GM23338 (cell line): Measurements from ENCODE around the gene WDR37.

Experiments used
- CREB1 ChIP-seq: fragments of 250-450 bp; sonication (Bioruptor Pico); IDR thresholded peaks from 2 replicates; pipeline ENCODE4 v1.5.0; 2020; ENCODE audit warnings: low read depth, mild to moderate bottlenecking, moderate library complexity
- EZH2 ChIP-seq: fragments of 200-600 bp; sonication (generic); IDR thresholded peaks from one replicate; pipeline ENCODE4 v1.8.0; 2017; ENCODE audit warnings: antibody characterized with exemption, mild to moderate bottlenecking, low read depth; ENCODE audit not compliant: unreplicated experiment
- EZH2phosphoT487 ChIP-seq: fragments of 200-600 bp; sonication (generic); IDR thresholded peaks from one replicate; pipeline ENCODE4 v1.8.1; 2018; ENCODE audit warnings: antibody characterized with exemption; ENCODE audit not compliant: unreplicated experiment
- POLR2AphosphoS5 ChIP-seq: IDR thresholded peaks from 2 replicates; pipeline ENCODE4 v1.6.1; 2016; ENCODE audit warnings: antibody characterized with exemption, low read depth
- STAT1 ChIP-seq: IDR thresholded peaks from one replicate; pipeline ENCODE4 v1.6.1; 2016; ENCODE audit warnings: antibody characterized with exemption; ENCODE audit not compliant: unreplicated experiment
- TF ChIP-seq, protein P1 (sequence below): IDR thresholded peaks from 2 replicates; pipeline ENCODE4 v1.6.1; 2016; ENCODE audit warnings: antibody characterized with exemption
- TF ChIP-seq, protein P2 (sequence below), 2 experiments: fragments of 200-600 bp in 1 of 2; sonication (generic) in 1 of 2; conservative IDR thresholded peaks; 2 replicates each; pipeline versions ENCODE4 v1.5.1 to v1.6.1; 2016 to 2017; ENCODE audit warnings: antibody characterized with exemption in 2 of 2, low read depth in 2 of 2, mild to moderate bottlenecking in 2 of 2, moderate library complexity in 1 of 2
- TF ChIP-seq, protein P3 (sequence below): IDR thresholded peaks from one replicate; pipeline ENCODE4 v1.6.1; 2018; ENCODE audit warnings: antibody characterized with exemption; ENCODE audit not compliant: unreplicated experiment

DNA sequence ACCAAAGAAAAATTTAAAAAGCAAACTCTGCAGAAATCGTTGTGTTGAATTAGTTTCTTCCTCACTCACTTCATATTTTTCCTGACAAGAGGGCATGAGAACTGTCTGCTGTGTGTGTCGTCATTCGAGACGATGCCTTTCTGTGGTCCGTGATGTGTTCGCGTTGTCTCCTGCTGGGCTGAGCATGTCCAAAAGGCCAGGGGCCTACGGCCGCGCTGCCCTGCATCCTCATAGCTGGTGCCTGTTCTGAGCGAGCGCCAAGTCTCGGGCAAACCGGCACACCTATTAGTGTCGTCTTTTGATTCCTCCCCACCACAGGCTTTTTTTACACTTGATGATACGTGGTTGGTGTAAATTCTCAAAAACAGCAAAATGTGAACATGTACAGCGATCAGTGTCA lies 27.4 kb downstream of the WDR37 start:
- TF ChIP-seq, protein P1, sequence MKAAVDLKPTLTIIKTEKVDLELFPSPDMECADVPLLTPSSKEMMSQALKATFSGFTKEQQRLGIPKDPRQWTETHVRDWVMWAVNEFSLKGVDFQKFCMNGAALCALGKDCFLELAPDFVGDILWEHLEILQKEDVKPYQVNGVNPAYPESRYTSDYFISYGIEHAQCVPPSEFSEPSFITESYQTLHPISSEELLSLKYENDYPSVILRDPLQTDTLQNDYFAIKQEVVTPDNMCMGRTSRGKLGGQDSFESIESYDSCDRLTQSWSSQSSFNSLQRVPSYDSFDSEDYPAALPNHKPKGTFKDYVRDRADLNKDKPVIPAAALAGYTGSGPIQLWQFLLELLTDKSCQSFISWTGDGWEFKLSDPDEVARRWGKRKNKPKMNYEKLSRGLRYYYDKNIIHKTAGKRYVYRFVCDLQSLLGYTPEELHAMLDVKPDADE: no peak
- TF ChIP-seq EZH2phosphoT487 (no peak), POLR2AphosphoS5 (no peak), EZH2 (no peak), CREB1 (CRISPR knock-in tag) (no peak), STAT1 (no peak)
- TF ChIP-seq, protein P2, sequence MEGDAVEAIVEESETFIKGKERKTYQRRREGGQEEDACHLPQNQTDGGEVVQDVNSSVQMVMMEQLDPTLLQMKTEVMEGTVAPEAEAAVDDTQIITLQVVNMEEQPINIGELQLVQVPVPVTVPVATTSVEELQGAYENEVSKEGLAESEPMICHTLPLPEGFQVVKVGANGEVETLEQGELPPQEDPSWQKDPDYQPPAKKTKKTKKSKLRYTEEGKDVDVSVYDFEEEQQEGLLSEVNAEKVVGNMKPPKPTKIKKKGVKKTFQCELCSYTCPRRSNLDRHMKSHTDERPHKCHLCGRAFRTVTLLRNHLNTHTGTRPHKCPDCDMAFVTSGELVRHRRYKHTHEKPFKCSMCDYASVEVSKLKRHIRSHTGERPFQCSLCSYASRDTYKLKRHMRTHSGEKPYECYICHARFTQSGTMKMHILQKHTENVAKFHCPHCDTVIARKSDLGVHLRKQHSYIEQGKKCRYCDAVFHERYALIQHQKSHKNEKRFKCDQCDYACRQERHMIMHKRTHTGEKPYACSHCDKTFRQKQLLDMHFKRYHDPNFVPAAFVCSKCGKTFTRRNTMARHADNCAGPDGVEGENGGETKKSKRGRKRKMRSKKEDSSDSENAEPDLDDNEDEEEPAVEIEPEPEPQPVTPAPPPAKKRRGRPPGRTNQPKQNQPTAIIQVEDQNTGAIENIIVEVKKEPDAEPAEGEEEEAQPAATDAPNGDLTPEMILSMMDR (conservative IDR thresholded peaks at IDR 0.05; ENCODE audit: low read depth in 2 of 2): no peak
- TF ChIP-seq, protein P3, sequence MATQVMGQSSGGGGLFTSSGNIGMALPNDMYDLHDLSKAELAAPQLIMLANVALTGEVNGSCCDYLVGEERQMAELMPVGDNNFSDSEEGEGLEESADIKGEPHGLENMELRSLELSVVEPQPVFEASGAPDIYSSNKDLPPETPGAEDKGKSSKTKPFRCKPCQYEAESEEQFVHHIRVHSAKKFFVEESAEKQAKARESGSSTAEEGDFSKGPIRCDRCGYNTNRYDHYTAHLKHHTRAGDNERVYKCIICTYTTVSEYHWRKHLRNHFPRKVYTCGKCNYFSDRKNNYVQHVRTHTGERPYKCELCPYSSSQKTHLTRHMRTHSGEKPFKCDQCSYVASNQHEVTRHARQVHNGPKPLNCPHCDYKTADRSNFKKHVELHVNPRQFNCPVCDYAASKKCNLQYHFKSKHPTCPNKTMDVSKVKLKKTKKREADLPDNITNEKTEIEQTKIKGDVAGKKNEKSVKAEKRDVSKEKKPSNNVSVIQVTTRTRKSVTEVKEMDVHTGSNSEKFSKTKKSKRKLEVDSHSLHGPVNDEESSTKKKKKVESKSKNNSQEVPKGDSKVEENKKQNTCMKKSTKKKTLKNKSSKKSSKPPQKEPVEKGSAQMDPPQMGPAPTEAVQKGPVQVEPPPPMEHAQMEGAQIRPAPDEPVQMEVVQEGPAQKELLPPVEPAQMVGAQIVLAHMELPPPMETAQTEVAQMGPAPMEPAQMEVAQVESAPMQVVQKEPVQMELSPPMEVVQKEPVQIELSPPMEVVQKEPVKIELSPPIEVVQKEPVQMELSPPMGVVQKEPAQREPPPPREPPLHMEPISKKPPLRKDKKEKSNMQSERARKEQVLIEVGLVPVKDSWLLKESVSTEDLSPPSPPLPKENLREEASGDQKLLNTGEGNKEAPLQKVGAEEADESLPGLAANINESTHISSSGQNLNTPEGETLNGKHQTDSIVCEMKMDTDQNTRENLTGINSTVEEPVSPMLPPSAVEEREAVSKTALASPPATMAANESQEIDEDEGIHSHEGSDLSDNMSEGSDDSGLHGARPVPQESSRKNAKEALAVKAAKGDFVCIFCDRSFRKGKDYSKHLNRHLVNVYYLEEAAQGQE: no peak
